K562 (cell line): ENCODE data around the gene RALGAPA2. TPM values are rescaled to one million over a fixed set of nuclear protein-coding genes. Genes with fewer than 3 reads are reported as not detected.

Experiments used
- ATAC-seq: fragments of 200-7000 bp; cut with Tn5 transposase; 3 replicates; pipeline ENCODE4 v1.9.1; 2020; ENCODE audit warnings: moderate library complexity
- BruUV-seq: library from RNA; stranded (reverse); fragments of 400-500 nt; replicated peaks from 2 replicates; lab custom pipeline; 2021; lab: Mats Ljungman, UMichigan
- CTCF ChIA-PET: fragments of 300-600 bp; formaldehyde crosslinking; extraction: SDS; loops from one replicate; lab custom pipeline; 2021; ENCODE audit warnings: low intra/inter-chr PET ratio; lab: Yijun Ruan, JAX
- POLR2A ChIA-PET: fragments of 300-600, 350-650 bp; sonication (Branson Sonifier 250); formaldehyde crosslinking; extraction: SDS; loops from one replicate; lab custom pipeline; 2021; ENCODE audit warnings: antibody characterized with exemption, inconsistent platforms; lab: Yijun Ruan, JAX
- DNase-seq, 4 experiments: peaks; one replicate each; pipeline versions ENCODE4 v3.0.0 to v3.0.0-alpha.2; 2011 to 2018; ENCODE audit warnings: low spot score in 3 of 4, mixed read lengths in 3 of 4; ENCODE audit errors: extremely low read depth in 1 of 4
- FAIRE-seq: peaks from 2 replicates; lab custom pipeline; 2011; peaks lifted over from hg19 to GRCh38; lab: Jason Lieb, UNC
- H2AFZ ChIP-seq: 2 replicates; pipeline ENCODE4 v1.6.0; 2011; ENCODE audit warnings: low read depth, low read length, control low read depth, inconsistent platforms
- H3K27ac ChIP-seq: fragments of 200-600 bp; 3 replicates; pipeline ENCODE4 v1.8.0; 2011; ENCODE audit warnings: low read depth, mild to moderate bottlenecking, control low read depth, inconsistent platforms, low read length, moderate library complexity, mixed read lengths; ENCODE audit errors: extremely low read depth
- H3K27me3 ChIP-seq, 2 experiments: fragments of 300-600 bp in 1 of 2; 2 replicates in 1 of 2; 3 replicates in 1 of 2; pipeline versions ENCODE4 v1.6.0 to v1.8.0; 2011; ENCODE audit warnings: inconsistent platforms in 2 of 2, low read length in 2 of 2, mild to moderate bottlenecking in 1 of 2, mixed read lengths in 1 of 2, moderate library complexity in 1 of 2; ENCODE audit not compliant: control insufficient read depth in 2 of 2, insufficient read depth in 2 of 2
- H3K36me3 ChIP-seq: fragments of 300-600 bp; 3 replicates; pipeline ENCODE4 v1.8.0; 2011; ENCODE audit warnings: mild to moderate bottlenecking, low read length, inconsistent platforms; ENCODE audit not compliant: control insufficient read depth, insufficient read depth
- H3K4me1 ChIP-seq, 2 experiments: fragments of 200-600 bp in 1 of 2; replicated peaks in 1 of 2; 2 replicates in 1 of 2; 3 replicates in 1 of 2; pipeline versions ENCODE4 v1.5.1 to v1.8.0; 2011; ENCODE audit warnings: inconsistent platforms in 2 of 2, low read length in 2 of 2, mild to moderate bottlenecking in 1 of 2, mixed read lengths in 1 of 2, moderate library complexity in 1 of 2; ENCODE audit not compliant: control insufficient read depth in 2 of 2, insufficient read depth in 2 of 2
- H3K4me2 ChIP-seq: 2 replicates; pipeline ENCODE4 v1.6.1; 2011; ENCODE audit warnings: low read length, control low read depth, inconsistent platforms, mixed read lengths; ENCODE audit not compliant: insufficient read depth
- H3K4me3 ChIP-seq: fragments of 200-600 bp; sonication (generic), shearing (Covaris generic); 2 replicates; pipeline ENCODE4 v1.5.1; 2016; ENCODE audit warnings: control low read depth, inconsistent platforms
- H3K79me2 ChIP-seq: fragments of 200-600 bp; 3 replicates; pipeline ENCODE4 v1.8.0; 2011; ENCODE audit warnings: low read length, inconsistent platforms; ENCODE audit not compliant: control insufficient read depth, insufficient read depth
- H3K9ac ChIP-seq, 2 experiments: 2 replicates each; pipeline versions ENCODE4 v1.6.0 to v1.6.1; 2011; ENCODE audit warnings: low read depth in 2 of 2, low read length in 2 of 2, control low read depth in 1 of 2, inconsistent platforms in 1 of 2, mild to moderate bottlenecking in 1 of 2, mixed read lengths in 1 of 2; ENCODE audit not compliant: insufficient read depth in 1 of 2
- H3K9me1 ChIP-seq: one replicate; pipeline ENCODE4 v1.6.0; 2011; ENCODE audit warnings: inconsistent platforms, mild to moderate bottlenecking, low read length, moderate library complexity; ENCODE audit not compliant: control insufficient read depth, insufficient read depth
- H3K9me3 ChIP-seq: replicated peaks from 2 replicates; pipeline ENCODE4 v1.5.1; 2011; ENCODE audit warnings: low read depth, low read length, inconsistent platforms; ENCODE audit not compliant: control insufficient read depth, insufficient read depth
- H4K20me1 ChIP-seq: replicated peaks from 2 replicates; pipeline ENCODE4 v1.6.1; 2011; ENCODE audit warnings: low read length, inconsistent platforms, mixed read lengths; ENCODE audit not compliant: control insufficient read depth, insufficient read depth
- ELK1 ChIP-seq: sonication (generic); formaldehyde crosslinking; IDR thresholded peaks from 2 replicates; pipeline ENCODE4 v1.8.1; 2022; ENCODE audit warnings: missing genetic modification reagents
- FOSL1 ChIP-seq: fragments of 200-800 bp; sonication (Bioruptor generic); conservative IDR thresholded peaks from 2 replicates; pipeline ENCODE4 v1.6.1; 2016; ENCODE audit warnings: missing genetic modification characterization, missing compliant biosample characterization
- FOXJ2 ChIP-seq: fragments of 200-800 bp; sonication (Bioruptor generic); IDR thresholded peaks from 2 replicates; pipeline ENCODE4 v1.6.1; 2016; ENCODE audit warnings: missing genetic modification characterization, missing compliant biosample characterization
- MXD1 ChIP-seq: fragments of 250-450 bp; sonication (Bioruptor Pico); IDR thresholded peaks from 2 replicates; pipeline ENCODE4 v1.8.0; 2021; ENCODE audit warnings: borderline replicate concordance, mild to moderate bottlenecking, moderate library complexity; ENCODE audit not compliant: poor library complexity, severe bottlenecking
- NFYB ChIP-seq: IDR thresholded peaks from 2 replicates; pipeline ENCODE4 v1.6.1; 2011; ENCODE audit warnings: mild to moderate bottlenecking, moderate library complexity; ENCODE audit not compliant: insufficient read length; ENCODE audit errors: extremely low read depth
- PHF8 ChIP-seq: fragments of 200-600 bp; sonication (generic); IDR thresholded peaks from 2 replicates; pipeline ENCODE4 v1.6.1; 2012; ENCODE audit warnings: mixed run types, mild to moderate bottlenecking, inconsistent platforms, low read length, moderate library complexity, borderline replicate concordance
- SNAPC5 ChIP-seq: fragments of 250-450 bp; sonication (Bioruptor Pico); IDR thresholded peaks from 2 replicates; pipeline ENCODE4 v1.8.0; 2021; ENCODE audit warnings: moderate library complexity, mild to moderate bottlenecking, inconsistent platforms
- TRIM24 ChIP-seq, 2 experiments: fragments of 450-650 bp; IDR thresholded peaks; 2 replicates each; pipeline ENCODE4 v1.6.1; 2016
- ZNF224 ChIP-seq: sonication (generic); formaldehyde crosslinking; IDR thresholded peaks from 2 replicates; pipeline ENCODE4 v1.8.0; 2022; ENCODE audit warnings: mild to moderate bottlenecking, missing genetic modification reagents
- WGBS: fragments of 100-300 bp; shearing (Covaris generic); methylation state at CpG from one replicate; pipeline ENCODE4 v1.1.6; 2016; ENCODE audit warnings: low coverage, mixed read lengths; ENCODE audit not compliant: insufficient coverage; ENCODE audit errors: missing lambda C conversion rate; 5-methylcytosine and 5-hydroxymethylcytosine counted together
- in situ Hi-C: fragments of 300-500 bp; cut with MboI; formaldehyde crosslinking; loops from 4 replicates; pipeline ENCODE4 v1.15.0; 2018; ENCODE audit warnings: inconsistent platforms, mixed read lengths
- intact Hi-C: fragments of 100-400 bp; cut with micrococcal nuclease; formaldehyde crosslinking; loops from 2 replicates; pipeline ENCODE4 v1.14.2; 2022
- polyA plus RNA-seq, 8 experiments: library from polyadenylated mRNA; depleted of rRNA in 4 of 8; stranded (reverse) in 5 of 8; unstranded in 3 of 8; fragments of >200 nt; fragmentation: Nextera tagmentation in 2 of 8; fragmentation: Illumina TruSeq in 1 of 8; extraction: Ambion mirVana in 2 of 8; extraction: Trizol in 1 of 8; gene quantifications; 2 replicates each; pipeline versions ENCODE4 v1.2.1 to v1.2.3, GENCODE V29; 2011 to 2014; ENCODE audit warnings: inconsistent platforms in 1 of 8, missing spikeins in 1 of 8
- total RNA-seq, 7 experiments: library from RNA; depleted of rRNA in 6 of 7; stranded (reverse); fragments of >200 nt in 6 of 7; fragmentation: Illumina TruSeq in 2 of 7; extraction: Trizol in 2 of 7; gene quantifications; 2 replicates each; pipeline versions ENCODE4 v1.2.1 to v1.2.3, GENCODE V29; 2011 to 2021; ENCODE audit warnings: low replicate concordance in 1 of 7

The RALGAPA2 gene
- total and polyA plus RNA-seq, 9 of the 15 experiments (the other 6 are each of a cell fraction or from before 2014, with no cell fraction given): 0.35 to 2.7 (median 1.4) TPM

DNA sequence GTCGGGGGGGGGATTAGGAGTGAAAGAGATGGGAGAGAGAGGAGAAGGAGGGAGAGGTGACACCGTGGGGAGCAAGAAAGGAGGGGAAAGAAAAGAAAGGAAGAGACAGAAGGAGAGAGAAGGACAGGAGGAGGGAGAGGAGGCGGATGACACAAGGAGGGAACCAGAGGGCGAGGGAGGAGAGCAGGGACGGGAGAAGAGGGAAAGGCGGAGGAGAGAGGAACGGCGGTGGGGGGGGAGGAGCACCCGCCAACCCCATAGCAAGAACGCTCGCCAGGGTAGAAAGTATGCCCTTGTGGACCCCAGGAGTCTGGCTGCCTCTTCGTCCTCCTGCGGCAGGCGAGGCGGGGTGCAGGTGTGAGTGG is 349.0 kb downstream of the RALGAPA2 start:
- ChIA-PET CTCF (no interaction called here), POLR2A (no interaction called here)
- Histone ChIP-seq H3K4me1 (no peaks in the 10 kb centered on the region; a peak in 1 of 5 replicates), H3K4me2 (no peak overlapping the region), H3K9me1 (no peaks in the 10 kb centered on the region), H3K36me3 (no peaks in the 10 kb centered on the region), H3K27me3 (peaks cover 0 to 16% of the 10 kb centered on the region in 2 experiments; a peak in 2 of 5 replicates), H3K27ac (no peak overlapping the region), H3K4me3 (no peak overlapping the region), H2AFZ (no peak overlapping the region), H3K9ac (no peak overlapping the region), H3K79me2 (no peaks in the 10 kb centered on the region), H4K20me1 (no peaks in the 10 kb centered on the region), H3K9me3 (no peaks in the 10 kb centered on the region)
- TF ChIP-seq NFYB (no peak), ELK1 (CRISPR knock-in tag) (no peak), MXD1 (no peak), TRIM24 (IDR thresholded peaks at IDR 0.05) (no peak), FOSL1 (no peak), ZNF224 (CRISPR knock-in tag) (no peak), FOXJ2 (no peak), PHF8 (no peak), SNAPC5 (no peak)
- FAIRE-seq (no peak), ATAC-seq (no peak), DNase-seq (no peak)
- no TSS peak for BruUV-seq
- WGBS: no CpG with 5 or more reads among the region's 15 CpGs
- in situ Hi-C loops: no loop called here
- intact Hi-C loops: no loop called here
